HG03439 (cell line): Measurements from ENCODE around the gene BMPR1B.

Source experiments
- ATAC-seq: cut with Tn5 transposase; IDR thresholded peaks from one replicate; pipeline ENCODE4 v1.9.1; 2021; ENCODE audit warnings: mild to moderate bottlenecking, moderate library complexity; ENCODE audit not compliant: unreplicated experiment

Gene BMPR1B

GRCh38 chr4:95080969-95081368 is 323.2 kb downstream of the BMPR1B start:
- ATAC-seq: no peak

GRCh38 chr4:95084584-95084983 is 326.8 kb downstream of the BMPR1B start:
- ATAC-seq: no peak

GRCh38 chr4:95085124-95085833 is 327.5 kb downstream of the BMPR1B start:
- no peak for ATAC-seq

- ATAC-seq: no peak
These were observed 328.8 kb downstream of the BMPR1B start for GRCh38 chr4:95086551-95086950.

- no peak for ATAC-seq
These were observed 330.1 kb downstream of the BMPR1B start for GRCh38 chr4:95087657-95088455.

- ATAC-seq: no peak
These were observed 333.5 kb downstream of the BMPR1B start for GRCh38 chr4:95091272-95091671.

- ATAC-seq: no peak
These were observed 335.0 kb downstream of the BMPR1B start for GRCh38 chr4:95092766-95093165.

GRCh38 chr4:95093460-95093859 is 335.7 kb downstream of the BMPR1B start:
- ATAC-seq: no peak

- no peak for ATAC-seq
These were observed 336.5 kb downstream of the BMPR1B start for GRCh38 chr4:95093936-95094929.

GRCh38 chr4:95095348-95095974 is 337.7 kb downstream of the BMPR1B start:
- ATAC-seq: no peak

GRCh38 chr4:95102162-95102790 is 344.5 kb downstream of the BMPR1B start:
- no peak for ATAC-seq

GRCh38 chr4:95105112-95105511 is 347.4 kb downstream of the BMPR1B start:
- ATAC-seq: no peak

GRCh38 chr4:95105983-95106382 is 348.2 kb downstream of the BMPR1B start:
- ATAC-seq: no peak

GRCh38 chr4:95106408-95106928 is 348.7 kb downstream of the BMPR1B start:
- no peak for ATAC-seq

- no peak for ATAC-seq
These were observed 349.2 kb downstream of the BMPR1B start for GRCh38 chr4:95107004-95107403.

- ATAC-seq: no peak
These were observed 349.9 kb downstream of the BMPR1B start for GRCh38 chr4:95107635-95108034.

GRCh38 chr4:95108883-95109421 is 351.2 kb downstream of the BMPR1B start:
- ATAC-seq: no peak

GRCh38 chr4:95114521-95114920 is 356.8 kb downstream of the BMPR1B start:
- no peak for ATAC-seq

GRCh38 chr4:95118497-95118896 is 360.7 kb downstream of the BMPR1B start:
- ATAC-seq: no peak

GRCh38 chr4:95120456-95120855 is 362.7 kb downstream of the BMPR1B start:
- no peak for ATAC-seq
